ENCODE results near the gene ADAD1.
"Not testable (repeated sequence)": the region's sequence is repeated elsewhere in the genome, so short reads cannot be mapped to it uniquely, and the experiment has no call there.

The ADAD1 gene

GRCh38 chr4:122356317-122356808, 22.4 kb upstream of the ADAD1 start:
- Histone ChIP-seq H3K4me1 (ENCODE audit: control insufficient read depth, low read length) (no peaks in the 10 kb centered on the region), H3K27me3 (ENCODE audit: control insufficient read depth, low read length) (no peaks in the 10 kb centered on the region), H3F3A (ENCODE audit: control insufficient read depth, insufficient read depth) (no peaks in the 10 kb centered on the region), H4K20me1 (ENCODE audit: control insufficient read depth, insufficient read depth, low read depth, low read length) (no peaks in the 10 kb centered on the region), H3K79me2 (ENCODE audit: control insufficient read depth, low read length) (no peaks in the 10 kb centered on the region), H3K4me3 (ENCODE audit: low read length) (no peak overlapping the region), H3K9me3 (ENCODE audit: control insufficient read depth, insufficient read depth, low read length) (no peaks in the 10 kb centered on the region), H3K4me2 (ENCODE audit: low read length) (no peak overlapping the region), H3K36me3 (ENCODE audit: control insufficient read depth, low read length) (peaks cover 17% of the 10 kb centered on the region), H3K9me2 (replicated peaks; ENCODE audit: control insufficient read depth, low read length) (no peaks in the 10 kb centered on the region), H3K27ac (ENCODE audit: low read depth, low read length) (no peak overlapping the region)
- TF ChIP-seq CTCF (IDR thresholded peaks at IDR 0.05; ENCODE audit: low read depth, low read length, poor library complexity, severe bottlenecking) (no peak), EZH2phosphoT487 (IDR thresholded peaks at IDR 0.05; ENCODE audit: borderline replicate concordance, low read length) (no peak)

- no peaks in the 10 kb centered on the region for H3K79me2 ChIP-seq (ENCODE audit: control insufficient read depth, low read length)
- no peak for TF ChIP-seq EZH2phosphoT487 (IDR thresholded peaks at IDR 0.05; ENCODE audit: borderline replicate concordance, low read length)
- H3K4me1 ChIP-seq (ENCODE audit: control insufficient read depth, low read length), result no peaks in the 10 kb centered on the region
- H3K9me2 ChIP-seq (replicated peaks; ENCODE audit: control insufficient read depth, low read length), result no peaks in the 10 kb centered on the region
- peaks cover 9% of the 10 kb centered on the region for H3K36me3 ChIP-seq (ENCODE audit: control insufficient read depth, low read length)
- H3K9me3 ChIP-seq (ENCODE audit: control insufficient read depth, insufficient read depth, low read length), result no peaks in the 10 kb centered on the region
- H3K27ac ChIP-seq (ENCODE audit: low read depth, low read length), result no peak overlapping the region
- no peak overlapping the region for H3K4me2 ChIP-seq (ENCODE audit: low read length)
- H4K20me1 ChIP-seq (ENCODE audit: control insufficient read depth, insufficient read depth, low read depth, low read length), result no peaks in the 10 kb centered on the region
- no peaks in the 10 kb centered on the region for H3F3A ChIP-seq (ENCODE audit: control insufficient read depth, insufficient read depth)
- no peak overlapping the region for H3K4me3 ChIP-seq (ENCODE audit: low read length)
- no peaks in the 10 kb centered on the region for H3K27me3 ChIP-seq (ENCODE audit: control insufficient read depth, low read length)
Observed at GRCh38 chr4:122360754-122361153, 18.1 kb upstream of the ADAD1 start.

GRCh38 chr4:122364700-122365404, 14.0 kb upstream of the ADAD1 start:
- Histone ChIP-seq H3F3A (ENCODE audit: control insufficient read depth, insufficient read depth) (no peaks in the 10 kb centered on the region), H3K79me2 (ENCODE audit: control insufficient read depth, low read length) (no peaks in the 10 kb centered on the region), H4K20me1 (ENCODE audit: control insufficient read depth, insufficient read depth, low read depth, low read length) (no peaks in the 10 kb centered on the region), H3K4me1 (ENCODE audit: control insufficient read depth, low read length) (no peaks in the 10 kb centered on the region), H3K9me2 (replicated peaks; ENCODE audit: control insufficient read depth, low read length) (no peaks in the 10 kb centered on the region), H3K4me2 (ENCODE audit: low read length) (no peak overlapping the region), H3K9me3 (ENCODE audit: control insufficient read depth, insufficient read depth, low read length) (no peaks in the 10 kb centered on the region), H3K4me3 (ENCODE audit: low read length) (no peak overlapping the region), H3K27me3 (ENCODE audit: control insufficient read depth, low read length) (no peaks in the 10 kb centered on the region), H3K27ac (ENCODE audit: low read depth, low read length) (no peak overlapping the region), H3K36me3 (ENCODE audit: control insufficient read depth, low read length) (no peaks in the 10 kb centered on the region)
- TF ChIP-seq CTCF (IDR thresholded peaks at IDR 0.05; ENCODE audit: low read depth, low read length, poor library complexity, severe bottlenecking) (no peak), EZH2phosphoT487 (IDR thresholded peaks at IDR 0.05; ENCODE audit: borderline replicate concordance, low read length) (no peak)

GRCh38 chr4:122368786-122369185, 10.0 kb upstream of the ADAD1 start:
- not testable (repeated sequence) for H3K27me3 ChIP-seq (ENCODE audit: control insufficient read depth, low read length); H3K4me2 ChIP-seq (ENCODE audit: low read length); H3F3A ChIP-seq (ENCODE audit: control insufficient read depth, insufficient read depth); H3K4me1 ChIP-seq (ENCODE audit: control insufficient read depth, low read length); H3K9me2 ChIP-seq (replicated peaks; ENCODE audit: control insufficient read depth, low read length); H3K27ac ChIP-seq (ENCODE audit: low read depth, low read length); H3K79me2 ChIP-seq (ENCODE audit: control insufficient read depth, low read length); H3K4me3 ChIP-seq (ENCODE audit: low read length); H3K36me3 ChIP-seq (ENCODE audit: control insufficient read depth, low read length); H4K20me1 ChIP-seq (ENCODE audit: control insufficient read depth, insufficient read depth, low read depth, low read length); H3K9me3 ChIP-seq (ENCODE audit: control insufficient read depth, insufficient read depth, low read length)

Data from DOHH2 (cell line).